HepG2 (cell line): ENCODE measurements around the gene NOTUM. TPM values are rescaled to one million over a fixed set of nuclear protein-coding genes. Genes with fewer than 3 reads are reported as not detected.
A peak's percentile ranks its signal among the peaks of the same experiment; 100 is the strongest.

Source experiments
- CC2D1A ChIP-seq: sonication (generic); formaldehyde crosslinking; IDR thresholded peaks from 2 replicates; pipeline ENCODE4 v1.8.1; 2023; ENCODE audit warnings: mild to moderate bottlenecking, missing genetic modification reagents
- FOXK2 ChIP-seq: fragments of 450-650 bp; IDR thresholded peaks from 2 replicates; pipeline ENCODE4 v1.6.1; 2016
- HCFC1 ChIP-seq: fragments of 150-350 bp; IDR thresholded peaks from 2 replicates; pipeline ENCODE4 v1.6.1; 2014; ENCODE audit warnings: low read depth, low read length
- KDM6A ChIP-seq: IDR thresholded peaks from 2 replicates; pipeline ENCODE4 v1.6.1; 2016; ENCODE audit warnings: low read depth
- MAF1 ChIP-seq: sonication (generic); formaldehyde crosslinking; IDR thresholded peaks from 2 replicates; pipeline ENCODE4 v1.5.0; 2020; ENCODE audit warnings: missing genetic modification reagents, borderline replicate concordance
- MYC ChIP-seq: sonication (generic); formaldehyde crosslinking; IDR thresholded peaks from 2 replicates; pipeline ENCODE4 v1.9.0; 2021; ENCODE audit warnings: missing genetic modification reagents, borderline replicate concordance
- POLR2AphosphoS5 ChIP-seq: IDR thresholded peaks from 2 replicates; pipeline ENCODE4 v1.6.1; 2012; ENCODE audit warnings: low read depth, low read length
- REL ChIP-seq: sonication (generic); formaldehyde crosslinking; conservative IDR thresholded peaks from 2 replicates; pipeline ENCODE4 v1.8.0; 2022; ENCODE audit warnings: mild to moderate bottlenecking, missing genetic modification reagents, moderate library complexity
- TRIM24 ChIP-seq: sonication (generic); formaldehyde crosslinking; IDR thresholded peaks from 2 replicates; pipeline ENCODE4 v1.8.0; 2022; ENCODE audit warnings: mild to moderate bottlenecking, missing genetic modification reagents
- ZC3H4 ChIP-seq: sonication (generic); formaldehyde crosslinking; IDR thresholded peaks from 2 replicates; pipeline ENCODE4 v1.4.0; 2020; ENCODE audit warnings: missing genetic modification reagents, borderline replicate concordance
- ZNF142 ChIP-seq: sonication (generic); formaldehyde crosslinking; IDR thresholded peaks from 2 replicates; pipeline ENCODE4 v1.4.0; 2020; ENCODE audit warnings: missing genetic modification reagents
- ZNF274 ChIP-seq: sonication (generic); formaldehyde crosslinking; IDR thresholded peaks from 2 replicates; pipeline ENCODE4 v1.5.1; 2020; ENCODE audit warnings: mild to moderate bottlenecking, missing genetic modification reagents
- ZNF614 ChIP-seq: IDR thresholded peaks from 2 replicates; pipeline ENCODE4 v1.6.1; 2018; ENCODE audit warnings: missing biosample characterization, missing genetic modification reagents, inconsistent platforms, borderline replicate concordance
- polyA plus RNA-seq, 8 experiments: library from polyadenylated mRNA; depleted of rRNA in 3 of 8; stranded (reverse) in 7 of 8; unstranded in 1 of 8; fragments of >200 nt; fragmentation: Illumina TruSeq in 4 of 8; extraction: Trizol in 4 of 8; gene quantifications; 2 replicates each; pipeline versions ENCODE4 v1.2.1 to v1.2.3, GENCODE V29; 2011 to 2016; ENCODE audit warnings: low read depth in 4 of 8, missing spikeins in 1 of 8, mixed read lengths in 1 of 8; ENCODE audit not compliant: insufficient read depth in 1 of 8
- total RNA-seq, 5 experiments: library from RNA; depleted of rRNA; stranded (reverse); fragments of >200 nt; fragmentation: Illumina TruSeq; extraction: Trizol; gene quantifications; 2 replicates each; pipeline ENCODE4 v1.2.3, GENCODE V29; 2016; ENCODE audit warnings: low read depth in 1 of 5
- TF ChIP-seq, protein P1 (sequence below): sonication (generic); formaldehyde crosslinking; IDR thresholded peaks from 2 replicates; pipeline ENCODE4 v1.5.0; 2020; ENCODE audit warnings: mild to moderate bottlenecking, missing genetic modification reagents, borderline replicate concordance

Gene NOTUM
- total and polyA plus RNA-seq, 2 of the 13 experiments (the other 11 are each of a cell fraction or from before 2014, with no cell fraction given), result 150 to 160 TPM

GRCh38 chr17:81966343-81967243, 5.6 kb upstream of the NOTUM start (continued):
- no peak for TF ChIP-seq TRIM24 (CRISPR knock-in tag)
- no peak; the same call in 1 of the 2 replicates for TF ChIP-seq POLR2AphosphoS5
- peak; percentile 81; the same call in 1 of the 2 replicates for TF ChIP-seq ZC3H4 (CRISPR knock-in tag)
- TF ChIP-seq, protein P1, sequence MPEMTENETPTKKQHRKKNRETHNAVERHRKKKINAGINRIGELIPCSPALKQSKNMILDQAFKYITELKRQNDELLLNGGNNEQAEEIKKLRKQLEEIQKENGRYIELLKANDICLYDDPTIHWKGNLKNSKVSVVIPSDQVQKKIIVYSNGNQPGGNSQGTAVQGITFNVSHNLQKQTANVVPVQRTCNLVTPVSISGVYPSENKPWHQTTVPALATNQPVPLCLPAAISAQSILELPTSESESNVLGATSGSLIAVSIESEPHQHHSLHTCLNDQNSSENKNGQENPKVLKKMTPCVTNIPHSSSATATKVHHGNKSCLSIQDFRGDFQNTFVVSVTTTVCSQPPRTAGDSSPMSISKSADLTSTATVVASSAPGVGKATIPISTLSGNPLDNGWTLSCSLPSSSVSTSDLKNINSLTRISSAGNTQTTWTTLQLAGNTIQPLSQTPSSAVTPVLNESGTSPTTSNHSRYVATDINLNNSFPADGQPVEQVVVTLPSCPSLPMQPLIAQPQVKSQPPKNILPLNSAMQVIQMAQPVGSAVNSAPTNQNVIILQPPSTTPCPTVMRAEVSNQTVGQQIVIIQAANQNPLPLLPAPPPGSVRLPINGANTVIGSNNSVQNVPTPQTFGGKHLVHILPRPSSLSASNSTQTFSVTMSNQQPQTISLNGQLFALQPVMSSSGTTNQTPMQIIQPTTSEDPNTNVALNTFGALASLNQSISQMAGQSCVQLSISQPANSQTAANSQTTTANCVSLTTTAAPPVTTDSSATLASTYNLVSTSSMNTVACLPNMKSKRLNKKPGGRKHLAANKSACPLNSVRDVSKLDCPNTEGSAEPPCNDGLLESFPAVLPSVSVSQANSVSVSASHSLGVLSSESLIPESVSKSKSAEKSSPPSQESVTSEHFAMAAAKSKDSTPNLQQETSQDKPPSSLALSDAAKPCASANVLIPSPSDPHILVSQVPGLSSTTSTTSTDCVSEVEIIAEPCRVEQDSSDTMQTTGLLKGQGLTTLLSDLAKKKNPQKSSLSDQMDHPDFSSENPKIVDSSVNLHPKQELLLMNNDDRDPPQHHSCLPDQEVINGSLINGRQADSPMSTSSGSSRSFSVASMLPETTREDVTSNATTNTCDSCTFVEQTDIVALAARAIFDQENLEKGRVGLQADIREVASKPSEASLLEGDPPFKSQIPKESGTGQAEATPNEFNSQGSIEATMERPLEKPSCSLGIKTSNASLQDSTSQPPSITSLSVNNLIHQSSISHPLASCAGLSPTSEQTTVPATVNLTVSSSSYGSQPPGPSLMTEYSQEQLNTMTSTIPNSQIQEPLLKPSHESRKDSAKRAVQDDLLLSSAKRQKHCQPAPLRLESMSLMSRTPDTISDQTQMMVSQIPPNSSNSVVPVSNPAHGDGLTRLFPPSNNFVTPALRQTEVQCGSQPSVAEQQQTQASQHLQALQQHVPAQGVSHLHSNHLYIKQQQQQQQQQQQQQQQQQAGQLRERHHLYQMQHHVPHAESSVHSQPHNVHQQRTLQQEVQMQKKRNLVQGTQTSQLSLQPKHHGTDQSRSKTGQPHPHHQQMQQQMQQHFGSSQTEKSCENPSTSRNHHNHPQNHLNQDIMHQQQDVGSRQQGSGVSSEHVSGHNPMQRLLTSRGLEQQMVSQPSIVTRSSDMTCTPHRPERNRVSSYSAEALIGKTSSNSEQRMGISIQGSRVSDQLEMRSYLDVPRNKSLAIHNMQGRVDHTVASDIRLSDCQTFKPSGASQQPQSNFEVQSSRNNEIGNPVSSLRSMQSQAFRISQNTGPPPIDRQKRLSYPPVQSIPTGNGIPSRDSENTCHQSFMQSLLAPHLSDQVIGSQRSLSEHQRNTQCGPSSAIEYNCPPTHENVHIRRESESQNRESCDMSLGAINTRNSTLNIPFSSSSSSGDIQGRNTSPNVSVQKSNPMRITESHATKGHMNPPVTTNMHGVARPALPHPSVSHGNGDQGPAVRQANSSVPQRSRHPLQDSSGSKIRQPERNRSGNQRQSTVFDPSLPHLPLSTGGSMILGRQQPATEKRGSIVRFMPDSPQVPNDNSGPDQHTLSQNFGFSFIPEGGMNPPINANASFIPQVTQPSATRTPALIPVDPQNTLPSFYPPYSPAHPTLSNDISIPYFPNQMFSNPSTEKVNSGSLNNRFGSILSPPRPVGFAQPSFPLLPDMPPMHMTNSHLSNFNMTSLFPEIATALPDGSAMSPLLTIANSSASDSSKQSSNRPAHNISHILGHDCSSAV (CRISPR knock-in tag), result no peak
- TF ChIP-seq REL (CRISPR knock-in tag), result 0 out of 2 replicates have a peak, but pooled peaks have one; percentile 58
- peak; percentile 97 for TF ChIP-seq MYC (CRISPR knock-in tag)
- no peak for TF ChIP-seq HCFC1
- TF ChIP-seq MAF1 (CRISPR knock-in tag), result peak; percentile 43; the same call in 1 of the 2 replicates
- peak; percentile 89 for TF ChIP-seq KDM6A (CRISPR knock-in tag)
- no peak for TF ChIP-seq CC2D1A
- peak; percentile 93; the same call in 1 of the 2 replicates for TF ChIP-seq ZNF614 (CRISPR knock-in tag)
- TF ChIP-seq ZNF142 (CRISPR knock-in tag), result no peak
- TF ChIP-seq FOXK2, result no peak
- peak; percentile 69 for TF ChIP-seq ZNF274
